Mucosa of stomach (tissue), 1 donor: ENCODE measurements around the gene FOXA2.

ENCODE experiments used
- H3K27me3 ChIP-seq: one replicate; pipeline ENCODE4 v1.7.0; 2013; ENCODE audit warnings: mild to moderate bottlenecking, low read length; ENCODE audit not compliant: control insufficient read depth, insufficient read depth
- H3K36me3 ChIP-seq: one replicate; pipeline ENCODE4 v1.7.0; 2013; ENCODE audit warnings: low read length; ENCODE audit not compliant: control insufficient read depth, insufficient read depth
- H3K4me1 ChIP-seq: one replicate; pipeline ENCODE4 v1.7.0; 2013; ENCODE audit warnings: mild to moderate bottlenecking, low read length; ENCODE audit not compliant: control insufficient read depth, insufficient read depth
- H3K4me3 ChIP-seq: one replicate; pipeline ENCODE4 v1.7.0; 2013; ENCODE audit warnings: low read length
- H3K9ac ChIP-seq: one replicate; pipeline ENCODE4 v1.7.0; 2013; ENCODE audit warnings: mild to moderate bottlenecking, low read length, moderate library complexity
- H3K9me3 ChIP-seq: one replicate; pipeline ENCODE4 v1.7.0; 2013; ENCODE audit warnings: mild to moderate bottlenecking, low read length, moderate library complexity; ENCODE audit not compliant: control insufficient read depth
- donor health status: Pancreatic carcinoma.

Gene FOXA2

DNA sequence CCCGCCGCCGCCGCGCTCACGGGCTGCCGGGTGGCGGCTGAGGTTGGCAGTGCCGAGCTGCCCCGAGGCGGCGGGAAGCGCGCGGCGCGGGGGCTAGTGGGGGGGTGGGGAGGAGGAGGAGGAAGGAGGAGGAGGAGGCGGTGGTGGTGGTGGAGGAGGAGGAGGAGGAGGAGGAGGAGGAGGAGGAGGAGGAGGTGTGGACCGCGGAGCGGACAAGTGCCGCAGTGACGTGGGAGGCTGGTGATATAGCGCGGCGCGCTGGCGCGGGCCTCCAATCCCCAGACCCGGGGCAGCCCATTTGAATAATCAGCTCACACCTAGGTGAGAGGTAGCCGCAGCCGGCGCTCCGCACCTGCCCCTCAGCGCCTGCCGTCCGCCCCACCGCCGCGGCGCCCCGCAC, at the start of gene FOXA2:
FOXA2 (minus strand) TSS at position 51 of the 400 bp plus-strand sequence. CDS start 294 bp downstream, outside the sequence.
- Histone ChIP-seq H3K9ac (peak within 1 kb of the TSS; percentile 98), H3K4me1 (peaks cover 25% of the 10 kb centered on the region), H3K36me3 (no peaks in the 10 kb centered on the region), H3K4me3 (peak within 1 kb of the TSS; percentile 89), H3K27me3 (peaks cover 35% of the 10 kb centered on the region), H3K9me3 (no peaks in the 10 kb centered on the region)

DNA sequence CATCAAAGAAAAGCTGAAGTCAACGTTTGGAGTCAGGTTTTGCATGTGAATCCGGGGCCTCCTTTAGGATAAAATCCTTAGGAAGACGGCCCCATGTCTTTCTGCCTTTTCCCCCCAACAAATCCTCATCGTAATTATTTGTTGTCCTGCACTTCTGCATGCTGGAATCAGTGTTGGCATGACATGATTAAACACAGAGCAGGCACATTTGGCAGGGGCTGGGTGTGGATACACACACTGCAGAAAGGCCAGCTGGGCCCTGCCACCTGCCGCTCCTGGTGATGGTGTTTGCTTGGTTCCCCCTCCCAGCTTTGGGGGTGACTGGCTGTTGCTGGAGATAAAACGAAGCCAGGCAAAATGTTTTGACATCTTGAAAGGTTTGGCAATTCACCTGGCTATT, 46.3 kb upstream of the FOXA2 start:
- peaks cover 9% of the 10 kb centered on the region for H3K4me1 ChIP-seq
- no peaks in the 10 kb centered on the region for H3K36me3 ChIP-seq
- no peak overlapping the region for H3K4me3 ChIP-seq
- no peaks in the 10 kb centered on the region for H3K27me3 ChIP-seq
- H3K9ac ChIP-seq = no peak overlapping the region
- no peaks in the 10 kb centered on the region for H3K9me3 ChIP-seq

DNA sequence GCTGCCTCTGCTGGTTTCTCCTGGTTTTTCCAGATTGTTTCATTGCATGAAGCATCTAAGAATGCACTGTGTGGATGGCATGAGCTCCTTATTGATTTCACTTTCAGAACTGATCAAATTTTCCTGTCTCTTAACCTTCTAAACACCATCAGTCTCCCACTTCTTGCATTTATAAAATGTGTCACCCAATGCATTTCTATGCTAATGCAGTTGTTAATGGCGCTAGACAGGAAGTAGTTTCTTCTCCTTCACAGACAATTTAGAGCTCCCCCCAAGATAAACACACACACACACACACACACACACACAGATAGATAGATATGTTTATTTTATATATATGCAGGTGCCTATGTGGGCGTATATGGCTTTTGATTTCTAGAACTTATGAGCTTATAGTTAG, 45.6 kb upstream of the FOXA2 start:
- Histone ChIP-seq H3K4me3 (no peak overlapping the region), H3K9ac (no peak overlapping the region)

DNA sequence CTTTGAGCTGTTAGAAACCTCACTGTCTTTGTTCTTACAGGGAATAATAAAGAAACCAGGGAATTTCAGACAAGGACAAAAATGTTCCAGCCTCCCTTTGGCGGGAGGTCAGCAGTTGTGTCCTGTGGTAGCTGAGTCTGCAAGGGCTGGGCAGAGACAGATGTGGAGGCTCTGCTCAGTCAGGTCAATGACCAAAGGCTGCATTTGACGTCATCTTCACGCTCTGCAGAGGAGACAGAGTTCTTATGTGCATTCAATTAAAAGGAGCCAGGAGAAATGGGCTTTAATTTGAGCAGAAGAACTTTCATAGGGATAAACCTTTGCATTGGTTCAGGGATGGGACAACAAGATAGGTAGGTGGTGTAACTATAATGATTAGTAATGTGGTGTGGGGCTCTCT, 45.1 kb upstream of the FOXA2 start:
- Histone ChIP-seq H3K27me3 (no peaks in the 10 kb centered on the region), H3K36me3 (no peaks in the 10 kb centered on the region), H3K9ac (no peak overlapping the region), H3K4me3 (no peak overlapping the region), H3K9me3 (no peaks in the 10 kb centered on the region), H3K4me1 (peaks cover 9% of the 10 kb centered on the region)

More for the DNA sequence above, 45.6 kb upstream of the FOXA2 start:
- H3K9me3 ChIP-seq = no peaks in the 10 kb centered on the region
- H3K27me3 ChIP-seq = no peaks in the 10 kb centered on the region
- H3K36me3 ChIP-seq = no peaks in the 10 kb centered on the region
- peaks cover 9% of the 10 kb centered on the region for H3K4me1 ChIP-seq

DNA sequence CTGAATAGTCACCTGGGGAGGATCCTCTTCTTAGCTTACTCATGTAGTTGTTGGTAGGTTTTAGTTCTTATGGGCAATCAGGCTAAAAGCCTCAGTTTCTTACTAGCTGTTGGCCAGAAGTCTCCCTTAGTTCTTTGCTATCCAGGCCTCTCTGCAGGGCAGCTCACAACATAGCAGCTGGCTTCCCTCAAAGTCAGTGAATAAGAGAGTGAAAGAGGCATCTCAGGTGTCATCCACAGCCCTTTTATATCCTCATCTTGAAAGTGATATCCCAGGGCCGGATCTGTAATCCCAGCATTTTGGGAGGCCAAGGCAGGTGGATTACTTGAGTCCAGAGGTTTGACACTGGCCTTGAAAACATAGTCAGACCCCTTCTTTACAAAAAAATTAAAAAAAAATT, 42.1 kb upstream of the FOXA2 start:
- Histone ChIP-seq H3K4me3 (no peak overlapping the region), H3K27me3 (no peaks in the 10 kb centered on the region), H3K36me3 (no peaks in the 10 kb centered on the region), H3K4me1 (peaks cover 16% of the 10 kb centered on the region), H3K9ac (no peak overlapping the region), H3K9me3 (no peaks in the 10 kb centered on the region)

DNA sequence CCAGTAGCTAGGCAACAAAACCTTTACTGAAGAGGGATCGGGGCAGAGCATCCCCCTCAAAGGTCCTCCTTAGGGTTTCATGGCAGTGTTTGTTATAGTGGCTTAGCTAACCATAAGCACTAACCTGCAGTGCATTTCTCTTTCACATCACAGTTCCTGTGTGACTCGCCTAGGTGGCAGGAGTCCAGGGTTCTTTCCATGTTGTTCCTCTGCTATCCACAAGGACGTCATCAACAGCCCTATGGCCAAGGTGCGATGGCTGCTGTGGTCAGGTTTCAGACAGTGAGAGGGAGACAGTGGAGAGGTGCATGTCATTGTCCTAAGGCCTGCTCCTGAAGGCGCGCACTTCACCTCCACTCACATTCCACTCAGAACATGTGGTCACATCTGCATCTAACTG, 38.8 kb upstream of the FOXA2 start:
- peaks cover 28% of the 10 kb centered on the region for H3K4me1 ChIP-seq
- no peaks in the 10 kb centered on the region for H3K27me3 ChIP-seq
- no peaks in the 10 kb centered on the region for H3K36me3 ChIP-seq
- no peak overlapping the region for H3K4me3 ChIP-seq
- no peaks in the 10 kb centered on the region for H3K9me3 ChIP-seq
- no peak overlapping the region for H3K9ac ChIP-seq

DNA sequence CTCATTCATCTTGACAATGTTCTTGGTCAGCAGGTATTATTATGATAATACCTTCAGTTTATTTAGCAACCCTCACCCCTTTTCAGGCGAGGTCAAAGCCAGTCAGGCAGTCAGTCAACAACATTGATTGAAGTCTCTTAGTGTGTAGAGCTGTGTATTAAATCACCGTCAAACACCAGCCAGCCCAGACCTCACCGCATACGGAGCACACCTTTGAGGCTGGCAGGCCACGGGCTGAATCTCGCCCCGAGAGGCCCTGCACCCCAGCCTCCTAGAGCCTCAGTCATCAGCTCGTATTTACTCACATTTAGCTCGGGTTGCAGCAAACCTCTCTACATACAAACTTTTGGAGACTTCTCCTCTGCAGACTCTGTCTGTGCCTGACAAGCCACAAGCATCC, 36.0 kb upstream of the FOXA2 start:
- Histone ChIP-seq H3K36me3 (no peaks in the 10 kb centered on the region), H3K27me3 (no peaks in the 10 kb centered on the region), H3K4me3 (no peak overlapping the region), H3K4me1 (peaks cover 36% of the 10 kb centered on the region), H3K9me3 (no peaks in the 10 kb centered on the region), H3K9ac (no peak overlapping the region)

DNA sequence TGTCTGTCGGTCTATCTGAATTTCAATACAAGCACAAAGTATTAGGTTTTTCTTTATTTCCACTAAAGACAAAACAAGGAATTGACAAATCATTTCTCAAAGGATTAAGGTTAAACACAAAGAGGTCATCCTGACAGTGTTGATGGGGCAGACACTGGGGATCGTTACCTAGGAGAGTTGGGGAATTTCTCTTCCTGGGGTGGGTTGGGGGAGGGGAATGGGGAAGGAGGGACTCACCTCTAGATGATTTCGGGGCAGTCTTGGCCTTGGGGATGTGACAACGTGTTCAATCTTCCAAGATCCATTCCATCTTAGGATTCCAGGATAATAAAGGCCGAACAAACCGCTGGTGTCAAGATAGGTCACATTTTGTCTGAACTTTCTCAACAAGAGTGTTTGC, 35.4 kb upstream of the FOXA2 start:
- Histone ChIP-seq H3K9ac (no peak overlapping the region), H3K27me3 (no peaks in the 10 kb centered on the region), H3K36me3 (no peaks in the 10 kb centered on the region), H3K4me1 (peaks cover 37% of the 10 kb centered on the region), H3K4me3 (no peak overlapping the region), H3K9me3 (no peaks in the 10 kb centered on the region)

DNA sequence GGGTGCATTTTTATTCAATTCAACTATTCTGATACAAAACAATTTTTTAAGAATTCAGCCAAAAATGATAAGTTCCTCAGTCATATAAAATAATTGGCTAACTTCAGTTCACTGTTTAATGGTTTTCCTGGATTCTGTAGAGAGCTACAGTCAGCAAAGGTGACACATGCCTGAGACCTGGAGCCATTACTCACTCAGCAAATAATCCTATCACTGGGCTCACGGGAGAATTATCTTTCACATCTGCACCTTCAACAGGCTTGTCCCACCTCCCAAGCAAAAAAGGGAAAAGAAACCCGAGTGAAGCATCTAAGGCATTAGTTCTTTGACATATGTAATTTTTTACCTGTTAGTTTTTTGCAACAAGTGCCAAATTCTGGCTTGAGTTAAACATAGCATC, 34.9 kb upstream of the FOXA2 start:
- Histone ChIP-seq H3K4me1 (peaks cover 42% of the 10 kb centered on the region), H3K27me3 (no peaks in the 10 kb centered on the region), H3K9ac (no peak overlapping the region), H3K36me3 (no peaks in the 10 kb centered on the region), H3K9me3 (no peaks in the 10 kb centered on the region), H3K4me3 (no peak overlapping the region)

DNA sequence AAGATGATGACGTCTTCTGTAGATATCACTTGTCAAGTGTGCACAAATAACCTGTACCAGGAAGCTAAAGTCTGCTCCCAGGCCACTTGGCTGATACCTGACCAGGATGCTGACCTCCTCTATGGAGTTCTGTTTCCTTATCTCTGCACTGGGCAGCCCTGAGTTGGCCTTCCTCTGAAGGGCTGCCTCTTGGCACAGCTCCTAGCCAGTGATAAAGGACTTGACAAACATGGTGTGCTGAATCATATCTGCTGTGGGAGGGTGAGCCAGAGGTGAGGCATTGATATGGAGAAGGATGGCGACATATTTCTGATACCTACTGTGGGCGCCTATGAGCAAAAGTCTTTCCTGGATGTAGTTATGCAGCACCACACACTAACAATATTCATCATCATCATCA, 32.8 kb upstream of the FOXA2 start:
- H3K27me3 ChIP-seq = no peaks in the 10 kb centered on the region
- no peaks in the 10 kb centered on the region for H3K9me3 ChIP-seq
- H3K36me3 ChIP-seq = no peaks in the 10 kb centered on the region
- peaks cover 49% of the 10 kb centered on the region for H3K4me1 ChIP-seq
- H3K4me3 ChIP-seq = no peak overlapping the region
- no peak overlapping the region for H3K9ac ChIP-seq

DNA sequence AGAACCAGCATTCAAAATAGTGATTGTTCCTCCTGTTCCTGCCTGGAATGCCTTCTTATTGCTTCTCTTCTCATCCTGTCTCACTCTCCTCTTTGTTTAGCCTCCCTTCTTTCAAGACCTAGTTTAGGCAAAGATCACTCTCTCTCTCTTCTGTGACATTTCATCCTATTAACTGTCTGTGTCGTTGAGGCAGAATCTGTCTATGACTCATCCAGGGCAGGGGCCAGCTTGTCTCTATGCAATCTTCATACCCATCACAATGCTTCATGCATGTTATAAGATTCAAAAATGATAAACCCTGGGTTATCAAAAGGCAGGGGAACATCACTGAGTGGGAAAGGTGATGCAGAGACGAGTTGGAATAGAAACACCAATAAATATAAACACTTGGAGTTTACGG, 32.2 kb upstream of the FOXA2 start:
- Histone ChIP-seq H3K36me3 (no peaks in the 10 kb centered on the region), H3K4me1 (peaks cover 55% of the 10 kb centered on the region), H3K9ac (no peak overlapping the region), H3K27me3 (no peaks in the 10 kb centered on the region), H3K9me3 (no peaks in the 10 kb centered on the region), H3K4me3 (no peak overlapping the region)

DNA sequence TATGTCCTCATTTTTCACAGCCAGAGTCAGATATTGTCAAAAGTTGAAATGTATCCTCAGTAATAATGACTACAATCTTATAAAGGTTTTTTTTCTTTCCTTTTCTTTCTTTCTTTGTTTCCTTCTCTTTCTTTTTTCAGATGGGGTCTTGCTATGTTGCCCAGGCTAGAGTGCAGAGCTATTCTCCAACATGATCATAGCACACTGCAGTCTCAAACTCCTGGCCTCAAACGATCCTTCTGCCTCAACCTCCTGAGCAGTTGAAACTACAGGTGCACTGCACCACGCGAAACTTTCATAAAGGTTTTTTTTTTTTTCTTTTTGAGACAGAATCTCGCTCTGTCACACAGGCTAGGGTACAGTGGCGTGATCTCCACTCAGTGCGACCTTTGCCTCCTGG, 31.1 kb upstream of the FOXA2 start:
- H3K9ac ChIP-seq = no peak overlapping the region
- no peak overlapping the region for H3K4me3 ChIP-seq
- H3K9me3 ChIP-seq = no peaks in the 10 kb centered on the region
- H3K36me3 ChIP-seq = no peaks in the 10 kb centered on the region
- H3K4me1 ChIP-seq = peaks cover 61% of the 10 kb centered on the region
- H3K27me3 ChIP-seq = no peaks in the 10 kb centered on the region

DNA sequence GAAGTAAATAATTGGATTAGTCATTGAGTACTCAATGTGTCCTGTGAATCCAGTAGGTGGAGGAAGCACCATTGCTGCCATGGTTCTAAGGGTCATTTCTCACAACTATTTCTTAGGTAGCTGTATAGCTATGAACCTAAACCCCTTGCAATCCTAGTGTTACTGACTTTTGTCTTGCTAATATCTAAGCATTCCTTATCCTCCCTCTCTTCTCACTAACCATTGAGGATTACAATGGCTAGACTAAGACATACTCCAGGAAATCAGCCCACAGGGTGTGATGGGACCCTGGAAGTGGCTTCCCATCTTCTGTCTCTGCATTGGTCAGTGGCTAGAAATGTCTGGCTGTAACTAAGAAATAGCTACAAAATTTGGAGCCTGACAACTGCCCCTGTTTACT, 27.3 kb upstream of the FOXA2 start:
- Histone ChIP-seq H3K9ac (no peak overlapping the region), H3K9me3 (no peaks in the 10 kb centered on the region), H3K4me3 (no peak overlapping the region), H3K4me1 (peaks cover 44% of the 10 kb centered on the region), H3K27me3 (no peaks in the 10 kb centered on the region), H3K36me3 (no peaks in the 10 kb centered on the region)
